Jurkat, Clone E6-1 (cell line): ENCODE measurements around the gene PPP2R5B.

Experiments
- DNase-seq: peaks from one replicate; pipeline ENCODE4 v3.0.0-alpha.2; 2011; ENCODE audit warnings: low read depth, low spot score
- H3K4me3 ChIP-seq: 2 replicates; pipeline ENCODE4 v1.5.1; 2011; ENCODE audit warnings: mild to moderate bottlenecking, low read length, control low read depth, moderate library complexity

The PPP2R5B gene

DNA sequence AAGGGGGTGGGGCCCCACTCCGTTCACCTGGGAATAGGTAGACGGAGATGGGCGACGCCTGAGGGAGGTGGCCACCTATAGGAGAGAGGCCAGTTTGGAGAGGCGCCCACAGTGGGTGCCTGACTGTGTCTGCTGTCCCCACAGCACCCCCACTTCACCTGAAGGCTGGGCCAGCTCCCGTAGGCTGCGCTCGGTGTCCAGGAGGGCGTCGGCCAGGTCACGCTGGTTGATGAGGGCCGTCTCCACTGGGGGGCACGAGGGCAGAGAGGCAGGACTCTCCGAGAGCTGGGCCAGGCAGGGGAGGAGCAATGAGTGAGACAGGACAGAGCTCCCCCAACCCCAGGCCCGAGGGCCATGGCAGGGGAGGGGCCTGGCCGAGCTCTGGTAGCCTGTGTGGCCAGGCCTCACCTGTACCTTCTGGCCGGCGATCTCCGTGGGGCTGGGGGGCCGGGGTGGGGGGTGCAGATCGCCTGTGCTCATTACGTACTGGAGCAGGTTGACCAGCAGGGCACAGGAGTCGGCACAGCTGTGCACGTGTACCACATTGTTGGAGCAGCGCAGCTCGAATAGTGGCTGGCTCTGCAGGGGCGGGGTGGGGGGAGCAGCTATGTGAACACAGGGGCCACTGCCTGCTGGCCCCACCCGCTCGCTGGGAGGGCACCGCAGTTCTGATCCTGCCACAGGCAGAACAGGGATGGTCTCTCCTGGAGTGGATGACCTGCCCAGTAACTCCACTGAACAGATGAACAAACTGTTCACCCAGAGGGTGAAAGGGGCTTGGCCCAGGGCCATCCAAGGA is 22.2 kb upstream of the PPP2R5B start:
- no peak overlapping the region for H3K4me3 ChIP-seq
- no peak for DNase-seq

DNA sequence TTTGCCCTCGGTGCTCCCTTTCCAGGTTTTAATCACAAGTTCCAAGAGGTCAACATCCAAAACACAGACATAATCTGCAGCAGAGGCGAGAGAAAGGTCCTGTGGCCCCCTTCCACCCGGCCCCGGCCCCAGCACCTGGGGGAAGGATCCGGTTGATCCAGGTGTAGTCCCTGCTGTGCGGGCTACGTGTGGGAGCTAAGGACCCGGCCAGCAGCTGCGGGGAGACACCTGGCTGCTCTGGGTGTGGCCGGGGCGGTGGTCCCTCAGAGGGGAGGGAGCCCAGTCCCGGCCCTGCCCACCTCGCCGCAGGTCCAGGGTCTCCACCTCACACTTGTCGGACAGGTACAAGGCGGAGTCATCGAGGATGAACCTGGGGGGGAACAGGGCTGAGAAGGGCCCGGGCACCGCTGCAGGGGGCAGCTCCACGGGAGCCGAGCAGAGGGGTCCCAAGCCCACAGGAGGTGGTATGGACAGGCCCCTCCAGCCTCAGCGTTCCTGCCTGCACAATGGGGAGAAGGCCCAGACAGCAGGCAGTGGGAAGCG is 21.1 kb upstream of the PPP2R5B start:
- H3K4me3 ChIP-seq: no peak overlapping the region
- DNase-seq: no peak

DNA sequence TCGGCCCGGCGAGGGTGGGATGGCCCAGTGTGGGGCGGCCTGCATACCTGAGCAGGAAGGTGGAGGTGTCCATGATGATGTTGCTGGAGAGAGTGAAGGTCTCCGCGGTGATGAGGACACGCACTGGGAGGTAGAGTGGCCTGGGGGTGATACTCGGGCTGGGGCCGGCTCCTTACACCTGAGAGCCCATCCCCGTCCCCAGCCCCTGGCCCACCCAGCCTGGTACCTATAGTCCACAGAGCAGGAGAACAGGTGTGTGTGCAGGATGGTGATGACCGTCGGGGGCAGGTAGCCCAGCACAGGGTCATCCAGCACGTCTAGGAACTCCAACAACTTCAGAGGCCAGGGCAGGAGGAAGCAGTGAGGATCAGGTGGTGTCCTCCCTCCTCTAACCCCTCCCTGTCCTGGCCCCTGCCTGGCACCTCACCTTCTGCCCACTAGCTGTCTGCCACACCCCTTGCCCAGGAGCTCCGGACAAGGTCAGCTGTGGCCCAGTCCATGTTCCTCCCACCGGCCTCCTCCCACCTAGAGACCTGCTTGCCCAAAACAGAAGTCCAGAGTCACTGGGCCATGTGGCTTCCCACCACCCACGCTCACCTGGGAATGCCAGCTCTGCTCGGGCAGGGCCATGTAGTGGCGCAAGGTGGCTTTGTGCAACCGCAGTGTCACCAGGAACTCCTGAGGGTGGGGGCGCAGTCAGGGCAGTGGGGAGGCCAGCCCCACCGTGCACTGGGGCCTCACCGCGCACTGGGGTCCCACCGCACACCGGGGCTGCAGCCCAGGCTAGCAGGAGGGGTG is 18.8 kb upstream of the PPP2R5B start:
- H3K4me3 ChIP-seq: no peak overlapping the region

DNA sequence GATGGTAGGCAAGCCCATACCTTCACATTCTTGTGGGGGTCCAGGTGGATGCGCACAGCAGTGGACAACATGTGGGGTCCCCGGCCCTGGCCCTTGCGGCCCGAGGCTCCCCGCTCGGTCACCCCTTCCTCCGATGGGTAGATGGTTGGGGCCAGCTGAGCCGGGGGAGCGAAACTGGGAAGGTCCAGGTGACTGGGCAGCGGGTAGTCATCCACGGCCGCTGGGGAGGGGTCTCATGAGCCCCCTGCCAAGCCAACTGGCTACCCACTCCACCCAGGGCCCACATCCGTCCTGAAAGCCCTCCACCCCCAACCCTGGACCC is 18.2 kb upstream of the PPP2R5B start:
- H3K4me3 ChIP-seq: no peak overlapping the region
- DNase-seq: no peak

More for the DNA sequence above, 18.8 kb upstream of the PPP2R5B start:
- no peak for DNase-seq

DNA sequence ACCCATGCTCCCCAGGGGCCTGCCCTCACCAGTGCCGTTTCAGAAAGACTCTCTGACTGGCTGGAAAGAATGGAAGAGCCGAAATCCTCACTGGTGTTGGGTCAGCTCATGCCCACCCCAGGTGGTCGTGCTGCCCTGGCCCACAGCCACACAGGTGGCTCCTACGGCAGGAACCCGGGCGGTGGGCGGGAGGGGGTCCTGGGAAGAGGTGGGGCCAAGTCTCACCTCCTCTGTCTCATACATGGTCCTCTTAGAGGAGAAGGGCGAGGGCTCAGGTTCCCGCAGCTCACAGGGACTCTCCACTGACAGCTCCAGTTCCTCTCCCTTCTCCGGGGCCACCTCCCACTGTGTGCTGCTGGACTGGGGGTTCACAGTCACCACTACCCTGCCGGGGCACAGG is 15.7 kb upstream of the PPP2R5B start:
- H3K4me3 ChIP-seq: no peak overlapping the region
- DNase-seq: no peak

DNA sequence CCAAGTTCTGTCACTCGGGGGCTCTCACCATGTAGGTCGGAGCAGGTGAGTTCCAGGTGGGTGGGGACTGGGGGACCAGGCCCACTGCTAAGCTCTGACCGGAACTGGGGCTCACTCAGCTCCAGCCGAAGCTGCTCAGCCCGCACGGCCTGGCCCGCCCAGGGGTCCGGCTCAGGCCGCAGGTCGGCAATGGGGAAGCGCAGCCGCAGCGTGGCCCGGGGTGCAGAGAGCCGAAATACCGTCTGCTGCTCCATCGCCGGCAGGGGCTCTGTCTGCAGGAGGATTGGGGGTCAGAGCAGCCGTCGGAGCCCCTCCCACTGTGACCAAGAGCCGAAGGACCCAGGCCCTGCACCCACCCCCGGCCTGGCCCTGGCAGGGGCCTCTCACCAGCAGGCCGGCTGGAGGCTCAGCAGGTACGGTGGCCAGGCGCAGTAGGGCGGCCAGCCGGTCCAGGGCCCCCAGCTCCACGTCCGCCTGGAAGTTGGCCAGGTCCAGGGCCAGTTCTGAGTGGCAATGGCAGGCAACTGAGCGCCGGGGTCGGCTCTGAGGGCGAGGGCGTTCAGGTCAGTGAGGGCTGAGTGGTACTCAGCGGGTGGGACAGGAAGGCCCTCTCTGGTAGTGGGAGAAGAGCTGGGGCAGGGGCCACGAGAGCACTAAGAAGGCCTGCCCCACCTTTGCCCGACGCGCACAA is 14.7 kb upstream of the PPP2R5B start:
- DNase-seq: no peak
- H3K4me3 ChIP-seq: no peak overlapping the region

DNA sequence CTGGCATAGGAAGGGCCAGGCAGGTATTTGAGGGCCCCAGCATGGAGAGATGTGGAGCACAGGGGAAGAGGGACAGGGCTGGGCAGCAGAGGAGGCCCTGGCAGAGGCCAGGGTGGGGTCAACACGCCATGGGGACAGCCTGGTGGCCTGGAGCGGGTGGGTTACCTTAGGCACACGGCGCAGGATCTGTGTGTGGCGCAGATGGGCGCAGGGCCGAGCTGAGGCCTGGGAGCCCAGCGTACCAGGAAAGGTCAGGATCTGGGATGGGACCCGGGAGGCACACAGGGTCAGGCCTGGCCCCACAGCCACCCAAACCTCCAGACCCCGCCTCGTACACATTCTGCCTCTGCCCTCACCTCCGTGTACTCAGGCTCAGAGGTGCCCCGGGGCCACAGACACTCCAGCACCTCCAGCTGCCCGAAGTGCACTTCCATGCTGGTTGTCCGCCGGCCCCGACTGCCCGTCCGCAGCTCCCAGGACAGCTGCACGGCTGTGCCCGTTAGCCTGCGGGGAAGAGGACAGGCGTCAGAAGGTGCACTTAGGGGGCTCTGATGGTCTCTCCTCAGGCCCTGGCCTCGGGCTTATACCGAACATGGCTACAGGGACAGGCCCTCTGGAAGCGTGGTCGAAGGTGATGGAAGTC is 13.9 kb upstream of the PPP2R5B start:
- H3K4me3 ChIP-seq: no peak overlapping the region
- no peak for DNase-seq

DNA sequence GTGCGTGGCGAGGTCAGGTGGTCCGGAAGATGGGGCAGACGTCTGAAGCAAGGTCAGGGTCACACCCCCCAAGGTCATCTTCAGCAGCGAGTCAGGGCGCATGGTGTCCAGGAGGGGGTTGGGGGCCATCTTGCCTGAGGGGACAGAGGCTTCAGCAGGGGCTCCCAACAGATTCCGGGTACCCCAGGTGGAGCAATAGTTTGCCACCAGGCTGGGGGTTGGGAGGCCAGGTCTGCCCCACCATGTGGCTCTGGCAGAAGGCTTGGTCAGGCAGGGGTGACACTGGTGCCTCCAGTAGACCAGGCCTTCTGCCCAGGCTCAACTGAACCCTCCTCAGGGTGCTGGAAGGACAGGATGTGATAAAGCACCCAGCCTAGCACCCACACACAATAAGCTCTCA is 13.3 kb upstream of the PPP2R5B start:
- H3K4me3 ChIP-seq: no peak overlapping the region

DNA sequence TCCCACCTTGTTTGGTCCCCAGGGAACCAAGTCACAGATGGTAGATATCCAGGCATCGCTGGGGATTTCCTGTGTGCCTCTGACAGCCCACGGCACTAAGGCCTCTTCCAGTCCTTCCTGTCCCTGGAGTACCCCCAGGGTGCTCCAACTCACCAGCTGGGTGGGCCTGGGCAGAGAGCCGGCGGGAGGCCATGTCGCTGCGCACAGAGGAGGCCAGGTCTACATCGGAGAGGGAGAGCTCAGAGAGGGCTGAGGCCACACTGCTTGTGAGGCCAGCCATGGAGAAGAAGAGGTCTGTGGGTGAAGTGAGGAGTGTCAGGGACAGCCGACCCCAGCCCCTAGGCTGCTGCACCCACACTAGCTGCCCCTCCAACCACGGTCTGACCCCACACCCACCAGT is 12.8 kb upstream of the PPP2R5B start:
- DNase-seq: no peak
- no peak overlapping the region for H3K4me3 ChIP-seq

More for the DNA sequence above, 13.3 kb upstream of the PPP2R5B start:
- DNase-seq: no peak

DNA sequence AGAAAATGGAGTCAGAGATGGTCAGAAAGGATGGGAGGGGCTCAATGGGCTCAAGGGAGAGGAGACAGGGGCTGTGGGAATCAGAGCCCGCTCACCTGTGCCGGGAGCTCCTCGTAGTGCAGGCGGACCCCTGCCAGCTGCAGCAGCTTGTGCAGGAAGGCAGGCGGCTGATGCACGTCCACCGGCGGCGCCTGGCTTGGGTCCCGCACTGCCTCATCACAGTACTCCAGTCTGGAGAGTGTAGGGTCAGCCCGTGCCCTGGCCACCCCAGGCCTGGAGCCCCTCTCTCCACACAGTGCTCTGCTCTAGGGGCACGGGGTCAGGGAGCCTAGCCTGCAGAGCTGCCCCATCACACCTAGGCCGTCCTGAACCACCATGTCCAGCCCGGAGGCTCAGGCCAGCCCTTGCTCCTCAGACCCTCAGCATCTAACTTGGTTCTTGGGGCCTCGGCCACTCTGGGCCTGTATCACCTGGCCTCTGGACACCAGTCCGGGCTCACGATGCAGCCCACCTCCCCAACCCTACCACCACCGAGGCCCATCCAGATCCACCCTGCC is 11.2 kb upstream of the PPP2R5B start:
- no peak for DNase-seq
- H3K4me3 ChIP-seq: no peak overlapping the region

DNA sequence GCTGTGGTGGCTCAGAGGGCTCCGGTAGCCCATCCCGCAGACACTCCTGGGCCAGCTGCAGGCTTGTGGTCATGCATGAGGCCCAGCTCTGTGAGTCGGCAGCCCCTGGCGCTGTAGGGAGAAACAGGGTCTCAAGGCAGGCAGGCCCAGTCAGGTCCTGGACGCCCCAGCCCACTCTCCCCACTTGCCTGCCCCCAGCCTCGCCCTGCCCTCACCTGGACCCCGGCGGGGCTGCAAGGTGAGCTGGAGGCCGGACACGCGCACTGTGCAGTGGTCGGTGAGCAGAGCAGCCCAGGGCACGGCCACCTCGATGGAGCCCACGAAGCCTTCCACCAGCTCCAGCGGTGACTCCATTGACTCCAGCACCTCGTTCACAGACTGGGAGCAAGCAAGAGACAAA is 10.4 kb upstream of the PPP2R5B start:
- H3K4me3 ChIP-seq: no peak overlapping the region
- DNase-seq: no peak

DNA sequence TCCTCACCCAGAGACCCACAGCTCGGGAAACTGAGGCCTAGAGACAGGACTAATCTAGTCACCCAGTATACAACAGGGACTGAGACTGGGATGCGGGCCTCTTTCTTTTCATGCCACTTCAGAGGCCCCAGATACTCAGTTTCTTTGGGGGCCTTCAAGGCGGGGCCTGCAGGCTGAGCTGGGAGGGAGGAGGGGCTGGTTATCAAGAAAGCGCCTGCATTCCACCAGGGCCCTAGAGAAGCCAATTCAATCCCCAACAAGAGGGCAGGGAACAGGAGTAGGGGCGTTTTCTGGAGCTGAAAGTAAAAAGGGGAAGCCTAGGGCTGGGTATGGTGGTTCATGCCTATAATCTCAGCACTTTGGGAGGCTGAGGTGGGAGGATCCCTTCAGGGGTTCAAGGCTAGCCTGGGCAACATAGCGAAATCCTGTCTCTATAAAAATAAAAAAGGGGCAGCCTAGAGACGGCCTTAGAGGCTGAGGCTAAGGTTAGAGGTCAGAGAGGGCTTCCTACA is 9.1 kb upstream of the PPP2R5B start:
- peak overlapping the region; percentile 96; the same call in 1 of the 2 replicates for H3K4me3 ChIP-seq
- DNase-seq: no peak

DNA sequence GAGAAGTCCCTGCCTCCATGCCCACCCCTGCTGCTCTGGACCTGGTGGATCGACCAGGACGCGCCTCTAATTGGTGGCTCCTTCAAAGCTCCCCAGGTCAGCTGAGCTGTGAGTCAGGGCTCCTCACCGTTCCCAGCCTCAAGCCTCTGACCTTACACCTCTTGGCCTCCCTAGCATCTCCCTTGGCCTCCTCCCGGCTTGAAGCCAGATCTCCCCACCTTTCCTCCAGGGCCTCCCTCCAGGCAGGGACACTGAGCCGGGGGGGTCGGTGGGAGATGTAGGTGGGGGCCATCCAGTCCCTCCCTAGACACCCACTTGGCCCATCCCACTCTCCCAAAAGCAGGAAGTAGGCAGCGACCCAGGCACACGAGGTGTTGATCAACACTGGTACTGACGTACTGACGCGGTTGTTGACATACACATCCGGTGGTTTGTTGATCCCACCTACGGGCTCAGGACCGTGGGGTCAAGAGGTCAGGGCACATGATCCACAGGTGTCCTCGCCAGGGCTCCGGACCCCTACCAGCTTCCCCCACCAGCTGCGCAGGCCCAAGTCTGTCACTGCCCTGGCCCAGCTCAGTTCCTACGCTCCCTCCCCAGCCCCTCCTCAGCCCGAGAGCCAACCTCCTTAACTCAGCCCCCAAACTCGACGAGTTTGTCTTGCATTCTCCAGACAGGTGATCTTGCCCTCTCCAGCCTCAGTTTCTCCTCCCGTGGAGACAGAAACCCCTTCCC is 8.3 kb upstream of the PPP2R5B start:
- peak overlapping the region; percentile 96 for H3K4me3 ChIP-seq
- peak; percentile 19 for DNase-seq

DNA sequence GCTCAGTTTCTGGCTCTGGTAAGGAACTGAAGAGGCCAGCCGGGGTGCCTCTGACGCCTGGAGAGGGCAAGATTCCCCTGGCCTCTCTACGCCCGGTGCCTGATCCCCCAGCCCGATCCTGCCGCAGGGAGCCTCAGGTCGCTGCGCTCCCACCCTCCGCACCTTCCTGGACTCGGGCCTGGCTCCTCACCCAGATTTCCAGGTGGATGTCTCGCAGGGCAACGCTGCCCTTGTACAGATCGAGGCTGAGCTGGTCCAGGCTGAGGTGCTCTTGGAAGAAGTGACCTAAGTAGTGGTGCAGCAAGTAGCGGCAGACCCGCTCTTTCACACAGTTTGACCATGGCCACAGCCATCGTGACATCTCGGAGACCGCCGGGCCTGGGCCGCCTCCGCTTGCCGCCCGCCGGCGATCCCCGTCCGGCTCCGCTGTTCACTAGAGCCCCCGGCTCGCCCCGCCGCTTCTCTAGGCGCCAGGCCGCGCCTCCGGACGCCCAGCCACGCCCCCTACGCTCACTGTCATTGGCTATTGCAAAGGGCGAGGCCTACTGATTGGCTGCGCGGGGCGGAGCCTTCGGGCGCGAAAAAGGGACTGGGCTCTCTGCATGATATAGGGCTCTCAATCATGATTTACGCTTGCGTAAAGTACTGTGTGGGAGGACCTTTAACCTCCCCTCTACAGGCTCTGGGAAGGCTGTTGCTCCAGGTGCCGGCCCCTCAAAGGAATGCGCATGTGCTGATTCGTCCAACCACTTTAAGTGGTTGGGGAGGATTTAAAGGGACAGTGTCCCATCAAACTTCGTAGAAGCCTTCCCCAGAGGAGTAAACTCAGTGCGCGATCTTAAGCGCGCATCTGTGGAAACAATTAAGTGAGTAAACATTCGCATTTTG is 7.5 kb upstream of the PPP2R5B start, which contains the start of gene ATG2A:
ATG2A (minus strand) TSS at position 435 of the 888 bp plus-strand sequence; CDS start at position 361, 74 bp downstream.
- DNase-seq: peak; percentile 99
- peak within 1 kb of the TSS; percentile 96 for H3K4me3 ChIP-seq

DNA sequence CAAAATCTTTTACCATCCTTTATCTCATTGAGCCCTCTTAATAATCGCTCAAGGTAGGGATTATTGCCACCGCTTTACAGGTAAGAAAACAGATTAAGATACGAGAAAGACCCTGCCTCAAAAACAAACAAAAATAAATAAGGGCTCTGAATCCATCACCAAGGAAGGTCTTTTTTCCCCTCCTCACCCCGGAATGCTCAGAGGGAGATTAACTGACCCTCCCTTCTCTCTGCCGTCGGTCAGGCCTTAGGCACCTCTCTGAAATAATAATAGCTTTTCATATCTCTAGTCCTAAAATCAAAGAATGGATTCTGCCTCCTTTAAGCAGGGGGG is 6.9 kb upstream of the PPP2R5B start:
- peak overlapping the region; percentile 62 for H3K4me3 ChIP-seq
- DNase-seq: no peak

DNA sequence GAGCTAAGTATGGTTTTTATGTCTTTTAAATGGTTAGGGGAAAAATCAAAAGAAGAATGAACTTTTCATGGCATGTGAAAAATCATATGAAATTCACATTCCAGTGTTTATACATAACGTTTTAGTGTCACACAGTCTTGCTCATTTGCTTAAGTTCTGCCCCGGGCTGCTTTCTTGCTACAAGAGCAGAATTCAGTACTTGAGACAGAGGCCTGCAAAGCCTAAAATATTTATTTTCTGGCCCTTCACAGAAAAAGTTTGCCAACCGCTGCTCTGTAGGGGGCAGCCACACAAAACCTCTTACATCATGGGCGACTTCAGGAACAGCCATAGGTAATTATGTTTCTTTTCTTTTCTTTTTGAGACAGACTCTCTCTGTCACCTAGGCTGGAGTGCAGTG is 6.5 kb upstream of the PPP2R5B start:
- DNase-seq: peak; percentile 19
- peak overlapping the region; percentile 62 for H3K4me3 ChIP-seq

DNA sequence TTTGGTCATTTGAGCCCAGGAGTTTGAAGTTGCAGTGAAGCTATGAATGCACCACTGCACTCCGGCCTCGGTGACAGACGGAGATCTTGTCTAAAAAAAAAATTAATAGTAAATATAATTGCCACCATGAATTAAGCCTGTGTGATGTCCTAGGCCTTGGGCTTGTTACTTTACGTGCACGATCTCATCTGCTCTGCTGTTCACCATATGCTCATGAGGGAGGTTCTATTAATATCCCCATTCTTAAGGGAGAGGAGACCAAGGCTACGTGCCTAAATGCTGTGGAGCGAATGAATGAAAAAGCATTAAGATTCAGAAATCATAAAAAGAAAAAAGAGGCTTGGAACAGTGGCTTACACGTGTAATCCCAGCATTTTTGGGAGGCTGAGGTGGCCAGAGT is 4.9 kb upstream of the PPP2R5B start:
- no peak overlapping the region for H3K4me3 ChIP-seq
- no peak for DNase-seq
